HK-2 (cell line): ENCODE results near the gene INAVA.
"Not testable (repeated sequence)": the region's sequence is repeated elsewhere in the genome, so short reads cannot be mapped to it uniquely, and the experiment has no call there.

Experiments
- DNase-seq: peaks from one replicate; pipeline ENCODE4 v3.0.0-alpha.2; 2018; ENCODE audit not compliant: unreplicated experiment

INAVA gene

GRCh38 chr1:200963888-200964287, 69.2 kb downstream of the INAVA start:
- not testable (repeated sequence) for DNase-seq
